HG02981 (cell line): ENCODE results near the gene TM4SF1.
A peak's percentile ranks its signal among the peaks of the same experiment; 100 is the strongest.

Source experiments
- ATAC-seq: cut with Tn5 transposase; IDR thresholded peaks from one replicate; pipeline ENCODE4 v1.9.1; 2021; ENCODE audit warnings: mild to moderate bottlenecking, moderate library complexity; ENCODE audit not compliant: unreplicated experiment

Gene TM4SF1

GRCh38 chr3:149377408-149378364 lies at the start of gene TM4SF1:
TSS of gene TM4SF1 (minus strand) at chr3:149377649. CDS start at chr3:149377547, 102 bp downstream.
- no peak for ATAC-seq

GRCh38 chr3:149426325-149426724 lies 48.9 kb upstream of the TM4SF1 start:
- ATAC-seq = no peak

- ATAC-seq = no peak
These were observed 47.5 kb upstream of the TM4SF1 start for GRCh38 chr3:149424918-149425317.

- ATAC-seq = no peak
These were observed 44.3 kb upstream of the TM4SF1 start for GRCh38 chr3:149421764-149422163.

- ATAC-seq = no peak
These were observed 42.4 kb upstream of the TM4SF1 start for GRCh38 chr3:149419816-149420215.

- ATAC-seq = no peak
These were observed 40.3 kb upstream of the TM4SF1 start for GRCh38 chr3:149417727-149418126.

GRCh38 chr3:149417174-149417573 lies 39.7 kb upstream of the TM4SF1 start:
- peak; percentile 86 for ATAC-seq

- ATAC-seq = peak; percentile 33
These were observed 38.0 kb upstream of the TM4SF1 start for GRCh38 chr3:149415484-149415883.

- ATAC-seq = no peak
These were observed 37.2 kb upstream of the TM4SF1 start for GRCh38 chr3:149414557-149415231.

- ATAC-seq = no peak
These were observed 34.1 kb upstream of the TM4SF1 start for GRCh38 chr3:149411583-149411982.

GRCh38 chr3:149409351-149409750 lies 31.9 kb upstream of the TM4SF1 start:
- ATAC-seq = no peak

- ATAC-seq = no peak
These were observed 30.4 kb upstream of the TM4SF1 start for GRCh38 chr3:149407898-149408297.

- no peak for ATAC-seq
These were observed 28.8 kb upstream of the TM4SF1 start for GRCh38 chr3:149406244-149406752.

- ATAC-seq = no peak
These were observed 26.0 kb upstream of the TM4SF1 start for GRCh38 chr3:149403443-149403842.

GRCh38 chr3:149402481-149402880 lies 25.0 kb upstream of the TM4SF1 start:
- ATAC-seq = no peak

- ATAC-seq = no peak
These were observed 24.5 kb upstream of the TM4SF1 start for GRCh38 chr3:149401926-149402310.

- no peak for ATAC-seq
These were observed 23.9 kb upstream of the TM4SF1 start for GRCh38 chr3:149401212-149401925.

GRCh38 chr3:149400645-149401044 lies 23.2 kb upstream of the TM4SF1 start:
- no peak for ATAC-seq

- no peak for ATAC-seq
These were observed 20.8 kb upstream of the TM4SF1 start for GRCh38 chr3:149398296-149398695.

- no peak for ATAC-seq
These were observed 20.1 kb upstream of the TM4SF1 start for GRCh38 chr3:149397528-149397927.

GRCh38 chr3:149396476-149396875 lies 19.0 kb upstream of the TM4SF1 start:
- no peak for ATAC-seq
